Measurements from ENCODE around the gene SMARCA5. TPM values are rescaled to one million over a fixed set of nuclear protein-coding genes. Genes with fewer than 3 reads are reported as not detected.
"Not testable (repeated sequence)": the region's sequence is repeated elsewhere in the genome, so short reads cannot be mapped to it uniquely, and the experiment has no call there.

Gene SMARCA5
- total RNA-seq, 2 donors from 2014 or later: 34.5 to 41.2 TPM

DNA sequence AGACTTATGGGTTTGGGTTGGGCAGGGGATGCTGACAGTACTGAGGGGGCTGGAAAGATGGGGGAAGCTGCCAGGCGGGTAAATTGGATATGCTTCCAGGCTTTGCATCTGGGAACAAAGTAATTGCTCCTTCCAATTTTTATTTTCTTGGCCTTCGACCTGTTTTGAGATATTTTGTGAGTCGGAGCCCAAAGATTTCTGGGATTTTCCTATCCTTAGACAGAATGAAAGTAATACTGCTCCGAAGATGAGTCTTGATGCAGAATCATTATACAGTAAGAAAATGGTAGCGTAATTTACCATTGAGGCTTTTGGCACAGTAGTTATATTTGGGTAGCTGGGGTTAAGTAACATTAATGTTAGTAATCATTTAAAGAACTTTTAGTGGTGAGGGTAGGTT, 1.4 kb downstream of the SMARCA5 start:
- no peak for DNase-seq
- H3K27ac ChIP-seq: peak overlapping the region; percentile 98
- TF ChIP-seq, protein P1, sequence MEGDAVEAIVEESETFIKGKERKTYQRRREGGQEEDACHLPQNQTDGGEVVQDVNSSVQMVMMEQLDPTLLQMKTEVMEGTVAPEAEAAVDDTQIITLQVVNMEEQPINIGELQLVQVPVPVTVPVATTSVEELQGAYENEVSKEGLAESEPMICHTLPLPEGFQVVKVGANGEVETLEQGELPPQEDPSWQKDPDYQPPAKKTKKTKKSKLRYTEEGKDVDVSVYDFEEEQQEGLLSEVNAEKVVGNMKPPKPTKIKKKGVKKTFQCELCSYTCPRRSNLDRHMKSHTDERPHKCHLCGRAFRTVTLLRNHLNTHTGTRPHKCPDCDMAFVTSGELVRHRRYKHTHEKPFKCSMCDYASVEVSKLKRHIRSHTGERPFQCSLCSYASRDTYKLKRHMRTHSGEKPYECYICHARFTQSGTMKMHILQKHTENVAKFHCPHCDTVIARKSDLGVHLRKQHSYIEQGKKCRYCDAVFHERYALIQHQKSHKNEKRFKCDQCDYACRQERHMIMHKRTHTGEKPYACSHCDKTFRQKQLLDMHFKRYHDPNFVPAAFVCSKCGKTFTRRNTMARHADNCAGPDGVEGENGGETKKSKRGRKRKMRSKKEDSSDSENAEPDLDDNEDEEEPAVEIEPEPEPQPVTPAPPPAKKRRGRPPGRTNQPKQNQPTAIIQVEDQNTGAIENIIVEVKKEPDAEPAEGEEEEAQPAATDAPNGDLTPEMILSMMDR (IDR thresholded peaks at IDR 0.05): no peak
- peak overlapping the region; percentile 79 for H3K4me3 ChIP-seq
- no peaks in the 10 kb centered on the region for H3K36me3 ChIP-seq
- H3K27me3 ChIP-seq: no peaks in the 10 kb centered on the region
- no peaks in the 10 kb centered on the region for H3K4me1 ChIP-seq
- no peaks in the 10 kb centered on the region for H3K9me3 ChIP-seq
- peak overlapping the region; percentile 97 to 99 for H3K9ac ChIP-seq (ENCODE audit: low read depth in 2 of 2, low read length in 2 of 2)
- intact Hi-C loops (cut with DNase I): no loop called here

DNA sequence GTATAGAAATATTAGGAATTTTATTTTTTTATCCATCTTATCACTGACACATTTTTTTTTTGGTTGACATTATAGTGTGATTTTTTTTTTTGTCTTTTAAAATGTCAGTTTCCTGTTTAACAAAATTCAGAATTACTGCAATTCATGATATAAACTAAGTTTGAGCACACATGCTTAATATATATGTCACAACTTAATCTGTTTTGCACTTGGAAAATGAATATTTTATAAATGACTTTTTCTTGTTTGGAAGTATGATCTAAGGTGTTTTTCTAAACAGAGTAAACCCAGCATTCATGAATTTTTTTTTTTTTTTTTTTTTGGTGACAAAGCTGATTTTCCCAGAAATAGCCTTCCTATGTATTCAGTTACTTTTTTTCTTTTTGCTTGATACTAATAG, 2.4 kb downstream of the SMARCA5 start:
- no peak overlapping the region for H3K4me3 ChIP-seq
- no peak overlapping the region for H3K9ac ChIP-seq (ENCODE audit: low read depth in 2 of 2, low read length in 2 of 2)
- intact Hi-C loops (cut with DNase I): no loop called here

DNA sequence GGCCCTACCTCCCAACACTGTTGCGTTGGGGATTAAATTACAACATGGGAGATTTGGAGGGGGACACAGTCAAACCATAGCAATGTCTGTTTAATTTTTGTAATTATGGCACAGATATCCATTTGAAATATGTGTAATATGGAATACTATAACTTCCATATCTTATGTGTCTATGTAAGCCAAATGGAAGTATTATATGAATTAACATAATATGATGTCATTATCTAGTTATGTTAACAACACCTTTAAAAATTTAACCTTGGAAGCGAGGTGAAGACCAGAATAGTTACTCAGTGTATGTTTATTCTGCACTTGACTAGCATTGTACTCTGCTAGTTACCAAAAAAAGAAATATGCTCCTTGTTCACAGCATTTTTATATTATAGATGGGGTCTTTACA, 4.3 kb downstream of the SMARCA5 start:
- Histone ChIP-seq H3K9me3 (no peaks in the 10 kb centered on the region), H3K27me3 (no peaks in the 10 kb centered on the region), H3K4me1 (no peaks in the 10 kb centered on the region), H3K9ac (ENCODE audit: low read depth in 2 of 2, low read length in 2 of 2) (no peak overlapping the region), H3K36me3 (no peaks in the 10 kb centered on the region), H3K4me3 (no peak overlapping the region), H3K27ac (no peak overlapping the region)
- TF ChIP-seq, protein P1 (IDR thresholded peaks at IDR 0.05): no peak
- intact Hi-C loops (cut with DNase I): no loop called here
- no peak for DNase-seq

More for the DNA sequence above, 2.4 kb downstream of the SMARCA5 start:
- DNase-seq: no peak
- H3K4me1 ChIP-seq: no peaks in the 10 kb centered on the region
- H3K36me3 ChIP-seq: no peaks in the 10 kb centered on the region
- TF ChIP-seq, protein P1 (IDR thresholded peaks at IDR 0.05): no peak
- no peak overlapping the region for H3K27ac ChIP-seq
- H3K9me3 ChIP-seq: no peaks in the 10 kb centered on the region
- no peaks in the 10 kb centered on the region for H3K27me3 ChIP-seq

- Histone ChIP-seq H3K27me3 (no peaks in the 10 kb centered on the region), H3K4me1 (no peaks in the 10 kb centered on the region), H3K36me3 (peaks cover 11% of the 10 kb centered on the region), H3K27ac (no peak overlapping the region), H3K9ac (ENCODE audit: low read depth in 2 of 2, low read length in 2 of 2) (no peak overlapping the region), H3K4me3 (no peak overlapping the region), H3K9me3 (no peaks in the 10 kb centered on the region)
- intact Hi-C loops (cut with DNase I): no loop called here
- TF ChIP-seq, protein P1 (IDR thresholded peaks at IDR 0.05): no peak
- DNase-seq: no peak
Measured at GRCh38 chr4:143524211-143524610, 10.7 kb downstream of the SMARCA5 start.

DNA sequence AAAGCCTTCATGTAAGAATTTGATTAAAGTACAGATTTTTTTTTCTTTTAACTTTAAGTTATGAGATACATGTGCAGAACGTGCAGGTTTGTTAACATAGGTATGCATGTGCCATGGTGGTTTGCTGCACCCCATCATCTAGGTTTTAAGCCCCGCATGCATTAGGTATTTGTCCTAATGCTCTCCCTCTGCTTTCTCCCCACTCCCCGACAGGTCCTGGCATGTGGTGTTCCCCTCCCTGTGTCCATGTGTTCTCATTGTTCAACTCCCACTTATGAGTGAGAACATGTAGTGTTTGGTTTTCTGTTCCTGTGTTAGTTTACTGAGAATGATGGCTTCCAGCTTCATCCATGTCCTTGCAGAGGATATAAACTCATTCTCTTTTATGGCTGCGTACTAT, 14.5 kb downstream of the SMARCA5 start:
- H3K4me3 ChIP-seq; H3K9me3 ChIP-seq; H3K27ac ChIP-seq; DNase-seq; H3K9ac ChIP-seq (ENCODE audit: low read depth in 2 of 2, low read length in 2 of 2); H3K27me3 ChIP-seq; intact Hi-C loops (cut with DNase I); H3K4me1 ChIP-seq: not testable (repeated sequence)
- H3K36me3 ChIP-seq: peaks cover 21% of the 10 kb centered on the region

DNA sequence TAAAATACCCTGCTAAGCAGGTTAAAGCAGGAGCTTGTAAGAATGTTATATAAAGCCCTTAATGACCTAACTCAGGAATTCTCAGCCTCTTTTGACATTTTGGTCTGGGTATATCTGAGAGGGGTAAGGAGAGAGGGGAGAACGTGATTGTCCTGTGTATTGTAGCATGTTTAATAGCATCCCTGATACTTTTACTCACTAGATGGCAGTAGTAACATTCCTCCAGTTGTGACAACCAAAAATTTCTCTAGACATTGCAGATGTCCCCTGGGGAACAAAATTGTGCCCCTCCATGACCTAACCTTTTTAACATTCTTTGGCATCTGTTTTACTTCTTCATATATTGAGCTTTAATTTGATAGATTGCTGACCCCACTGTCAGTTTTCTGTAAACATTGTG, 17.9 kb downstream of the SMARCA5 start:
- no peaks in the 10 kb centered on the region for H3K4me1 ChIP-seq
- H3K27me3 ChIP-seq: no peaks in the 10 kb centered on the region
- H3K36me3 ChIP-seq: peaks cover 25% of the 10 kb centered on the region
- intact Hi-C loops (cut with DNase I): no loop called here
- H3K9ac ChIP-seq (ENCODE audit: low read depth in 2 of 2, low read length in 2 of 2): no peak overlapping the region
- H3K4me3 ChIP-seq: no peak overlapping the region
- no peak for DNase-seq
- H3K27ac ChIP-seq: no peak overlapping the region
- TF ChIP-seq, protein P1 (IDR thresholded peaks at IDR 0.05): no peak
- no peaks in the 10 kb centered on the region for H3K9me3 ChIP-seq

Measured in colonic mucosa (tissue), 4 donors.